Measurements from ENCODE around the gene CNGB1.

- TF ChIP-seq CTCF (optimal IDR thresholded peaks at IDR 0.05 in 1 of 3, IDR thresholded peaks at IDR 0.05 in 1 of 3, conservative IDR thresholded peaks at IDR 0.05 in 1 of 3; ENCODE audit: extremely low read depth in 1 of 3, insufficient read depth in 2 of 3, low read length in 3 of 3), result no peak
- TF ChIP-seq EZH2 (IDR thresholded peaks at IDR 0.05; ENCODE audit: low read length), result no peak
Measured at GRCh38 chr16:57946181-57946801, 24.6 kb downstream of the CNGB1 start.

Measured in keratinocyte (primary cell).